Activated naive CD4-positive, alpha-beta T cell treated with anti-CD3 and anti-CD28 coated beads, Interleukin-2, amount 50 U/mL, for 16 hours (primary cell): ENCODE data around the gene ITGAX.

ENCODE experiments used
- DNase-seq: peaks from one replicate; pipeline ENCODE4 v3.0.0-alpha.2; 2020

ITGAX gene

DNA sequence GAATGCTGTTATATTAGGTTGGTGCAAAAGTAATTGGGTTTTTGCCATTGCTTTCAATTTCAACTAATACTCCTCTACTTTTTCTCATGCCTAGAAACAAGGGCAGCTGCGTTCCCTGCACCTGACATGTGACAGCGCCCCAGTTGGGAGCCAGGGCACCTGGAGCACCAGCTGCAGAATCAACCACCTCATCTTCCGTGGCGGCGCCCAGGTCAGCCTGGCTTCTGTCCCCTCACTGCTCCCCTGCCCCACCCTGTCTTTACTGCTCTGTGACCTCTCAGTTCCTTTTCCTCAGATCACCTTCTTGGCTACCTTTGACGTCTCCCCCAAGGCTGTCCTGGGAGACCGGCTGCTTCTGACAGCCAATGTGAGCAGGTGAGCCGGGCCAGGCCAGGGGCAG is 21.7 kb downstream of the ITGAX start:
- DNase-seq = no peak

DNA sequence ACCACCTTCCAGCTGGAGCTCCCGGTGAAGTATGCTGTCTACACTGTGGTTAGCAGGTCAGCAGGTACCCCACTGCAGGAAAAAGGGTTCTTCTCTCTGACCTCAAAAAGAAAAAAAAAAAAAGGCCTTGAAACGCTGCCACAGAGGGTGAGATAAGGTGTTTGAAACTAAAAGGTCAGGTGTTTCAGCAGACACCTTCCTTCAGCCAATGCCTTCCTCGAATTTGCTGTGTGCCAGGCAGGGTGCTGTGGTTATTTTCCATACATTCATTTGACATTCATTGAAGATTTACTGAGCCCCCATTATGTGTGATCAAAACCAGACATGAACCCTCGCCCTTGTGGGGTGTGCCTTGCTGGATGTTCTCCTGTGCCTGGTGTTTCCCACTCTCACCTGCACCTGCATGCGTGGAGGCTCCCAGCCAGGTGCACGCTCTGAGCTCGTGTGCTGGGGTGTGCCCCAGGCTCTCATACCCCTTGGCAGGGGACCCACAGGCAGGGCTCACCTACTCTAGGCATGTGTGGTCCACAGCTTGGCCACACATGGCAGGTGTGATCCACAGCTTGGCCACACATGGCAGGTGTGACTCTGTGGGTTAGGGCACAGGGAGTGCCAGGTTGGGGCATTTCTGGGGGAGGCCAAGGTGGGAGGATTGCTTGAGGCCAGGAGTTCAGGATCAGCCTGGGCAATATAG is 22.4 kb downstream of the ITGAX start:
- DNase-seq = no peak

DNA sequence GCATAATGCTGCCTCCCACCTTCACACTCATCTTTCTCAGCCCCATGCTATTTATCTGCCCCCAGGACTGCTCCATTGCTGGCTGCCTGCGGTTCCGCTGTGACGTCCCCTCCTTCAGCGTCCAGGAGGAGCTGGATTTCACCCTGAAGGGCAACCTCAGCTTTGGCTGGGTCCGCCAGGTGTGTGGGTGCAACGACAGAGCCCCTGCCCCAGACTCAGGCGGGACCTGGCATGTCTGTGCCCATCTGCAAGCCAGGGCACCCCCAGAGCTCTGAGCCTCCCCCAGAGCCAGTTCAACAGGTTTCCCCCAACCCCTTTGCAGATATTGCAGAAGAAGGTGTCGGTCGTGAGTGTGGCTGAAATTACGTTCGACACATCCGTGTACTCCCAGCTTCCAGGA is 25.2 kb downstream of the ITGAX start:
- DNase-seq = no peak

DNA sequence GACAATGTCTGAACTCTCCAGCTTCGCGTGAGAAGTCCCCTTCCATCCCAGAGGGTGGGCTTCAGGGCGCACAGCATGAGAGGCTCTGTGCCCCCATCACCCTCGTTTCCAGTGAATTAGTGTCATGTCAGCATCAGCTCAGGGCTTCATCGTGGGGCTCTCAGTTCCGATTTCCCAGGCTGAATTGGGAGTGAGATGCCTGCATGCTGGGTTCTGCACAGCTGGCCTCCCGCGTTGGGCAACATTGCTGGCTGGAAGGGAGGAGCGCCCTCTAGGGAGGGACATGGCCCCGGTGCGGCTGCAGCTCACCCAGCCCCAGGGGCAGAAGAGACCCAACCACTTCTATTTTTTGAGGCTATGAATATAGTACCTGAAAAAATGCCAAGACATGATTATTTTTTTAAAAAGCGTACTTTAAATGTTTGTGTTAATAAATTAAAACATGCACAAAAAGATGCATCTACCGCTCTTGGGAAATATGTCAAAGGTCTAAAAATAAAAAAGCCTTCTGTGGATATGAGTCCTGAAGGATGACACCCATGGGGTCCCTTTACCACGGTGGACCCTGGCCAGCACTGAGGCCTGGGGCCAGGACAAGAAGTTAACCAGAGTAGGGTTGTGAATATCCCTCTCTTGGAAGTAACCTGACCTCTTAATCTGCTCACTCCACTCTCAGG is 27.6 kb downstream of the ITGAX start:
- peak; percentile 61 for DNase-seq

DNA sequence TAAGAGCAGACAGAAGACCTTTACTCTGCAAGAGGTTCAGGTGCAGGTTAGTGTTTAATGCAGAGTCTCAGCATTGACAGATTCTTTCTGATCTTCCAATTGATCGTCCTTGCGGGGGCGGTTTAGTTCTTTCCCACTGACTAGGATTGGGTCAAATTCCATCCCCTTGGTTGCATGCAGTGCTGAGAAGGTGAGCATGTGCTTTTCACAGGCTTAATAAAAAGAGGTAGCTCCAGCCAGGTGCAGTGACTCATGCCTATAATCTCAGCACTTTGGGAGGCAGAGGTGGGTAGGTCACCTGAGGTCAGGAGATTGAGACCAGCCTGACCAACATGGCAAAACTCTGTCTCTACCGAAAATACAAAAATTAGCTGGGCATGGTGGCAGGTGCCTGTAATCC is 30.7 kb downstream of the ITGAX start:
- DNase-seq = no peak

DNA sequence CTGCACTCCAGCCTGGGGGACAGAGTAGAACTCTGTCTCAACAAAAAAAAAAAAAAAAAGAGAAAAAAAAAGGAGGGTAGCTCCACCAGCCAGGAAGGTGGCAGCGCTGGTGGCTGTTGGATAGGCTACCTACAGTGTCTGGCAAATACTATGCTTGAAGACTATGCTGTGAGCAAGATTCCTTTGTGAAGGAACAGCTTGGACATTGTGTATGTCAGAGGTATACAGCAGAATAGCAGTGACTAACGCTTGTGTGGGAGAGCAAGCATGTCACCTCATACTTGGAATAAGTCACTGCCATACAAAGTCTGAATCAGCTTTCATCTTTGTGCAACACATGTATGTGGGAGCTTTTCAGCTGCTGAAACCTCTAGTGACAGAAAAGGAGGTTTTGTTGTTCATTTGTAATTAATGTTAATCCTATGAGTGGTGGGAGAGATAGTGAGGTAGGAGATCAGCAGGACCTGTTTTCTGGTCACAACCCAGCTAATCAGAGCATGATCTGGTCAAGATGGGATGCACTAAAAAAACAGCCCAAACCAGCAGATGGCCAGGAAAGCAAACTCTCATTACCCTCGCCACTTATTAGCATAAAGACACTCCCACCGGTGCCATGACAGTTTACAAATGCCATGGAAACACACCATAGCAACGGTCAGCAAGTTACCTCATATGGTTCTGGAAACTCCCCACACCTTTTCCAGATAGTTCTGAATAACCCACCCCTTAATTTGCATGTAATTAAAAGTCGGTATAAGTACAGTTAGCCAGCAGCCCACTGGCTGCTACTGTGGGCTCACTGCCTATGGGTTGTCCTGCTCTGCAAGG is 31.4 kb downstream of the ITGAX start:
- DNase-seq = no peak

DNA sequence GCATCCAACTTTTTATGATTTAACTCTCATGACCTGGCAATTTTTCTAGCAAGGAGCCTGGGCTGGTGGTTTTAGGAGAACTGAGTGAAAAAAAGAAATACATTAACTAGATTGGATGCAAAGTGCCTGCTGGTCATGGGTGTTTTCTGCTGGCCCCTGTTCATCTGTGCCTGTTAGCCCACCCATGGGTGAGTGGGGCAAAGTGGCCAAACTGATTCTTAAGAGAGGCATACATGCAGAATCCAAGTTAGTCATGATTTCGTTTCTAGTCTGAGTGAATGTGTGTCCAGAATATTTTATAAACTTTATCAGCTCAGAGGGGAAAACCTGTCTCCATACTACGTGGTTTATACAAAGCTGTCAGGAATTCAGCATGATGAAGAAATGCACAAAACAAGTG is 33.6 kb downstream of the ITGAX start:
- no peak for DNase-seq

DNA sequence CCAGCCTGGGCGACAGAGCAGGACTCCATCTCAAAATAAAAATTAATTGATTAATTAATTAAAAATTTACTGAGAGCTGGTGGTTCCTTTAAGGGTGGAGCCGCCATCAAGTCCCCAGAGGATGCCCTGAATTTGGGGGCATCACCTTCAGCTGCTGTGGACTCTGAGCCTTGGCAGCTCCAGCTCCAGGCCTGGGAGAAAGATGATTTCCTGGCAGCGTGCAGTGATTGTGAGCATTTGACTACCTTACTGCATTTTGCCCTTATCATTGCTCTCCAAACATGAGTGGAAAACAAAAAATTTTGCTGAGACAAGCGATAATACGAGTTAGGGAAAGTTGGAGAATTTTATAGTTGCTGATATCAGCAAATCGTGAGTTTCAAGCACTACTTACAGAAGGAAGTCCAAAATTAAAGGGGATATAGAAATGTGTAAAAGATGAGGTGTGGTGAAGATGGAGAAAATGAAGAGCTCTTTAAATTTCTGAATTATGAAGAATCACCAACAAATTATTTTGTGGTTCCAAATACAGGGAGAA is 35.6 kb downstream of the ITGAX start:
- no peak for DNase-seq

DNA sequence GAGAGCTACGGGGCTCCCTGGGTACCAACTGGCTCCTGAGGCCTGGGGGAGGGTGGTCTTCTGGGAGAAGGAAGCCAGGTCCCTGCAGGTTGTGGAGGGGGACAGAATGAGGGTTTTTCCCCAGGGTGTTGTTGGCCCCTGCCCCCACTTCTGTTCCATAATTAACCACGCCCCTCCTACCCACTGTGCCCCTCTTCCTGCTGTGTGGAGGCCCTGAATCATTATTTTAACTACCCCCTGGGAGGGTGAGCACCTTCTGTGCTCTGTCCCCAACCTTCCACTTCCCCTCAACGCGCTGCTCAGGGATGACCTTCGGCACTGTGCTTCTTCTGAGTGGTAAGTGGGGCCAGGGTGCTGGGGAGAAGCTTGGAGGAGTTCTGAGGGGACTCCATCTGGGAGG is 38.1 kb downstream of the ITGAX start, which contains the start of gene ITGAD:
Gene ITGAD (plus strand): TSS at position 280 of the 400 bp plus-strand sequence. CDS start 26 bp downstream, at position 306.
- no peak for DNase-seq

DNA sequence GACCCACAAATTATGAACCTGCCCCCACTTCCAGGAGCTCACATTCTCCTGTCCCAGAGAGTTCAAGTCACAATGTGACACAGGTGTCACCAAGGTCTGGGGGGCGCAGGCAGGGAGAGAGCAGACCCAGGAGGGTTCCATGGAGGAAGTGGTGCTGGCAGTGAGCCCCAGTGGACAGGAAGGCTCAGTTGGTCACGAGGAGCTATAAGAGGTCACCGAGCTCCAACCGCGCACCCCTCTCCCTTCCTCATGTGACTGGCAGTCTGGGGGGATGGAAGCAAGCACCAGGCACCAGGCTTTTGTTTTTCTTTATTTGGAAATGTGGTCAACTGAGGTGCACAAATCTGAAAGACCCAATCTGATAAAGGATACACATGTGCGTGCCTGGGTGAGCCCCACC is 40.7 kb downstream of the ITGAX start:
- DNase-seq = no peak

DNA sequence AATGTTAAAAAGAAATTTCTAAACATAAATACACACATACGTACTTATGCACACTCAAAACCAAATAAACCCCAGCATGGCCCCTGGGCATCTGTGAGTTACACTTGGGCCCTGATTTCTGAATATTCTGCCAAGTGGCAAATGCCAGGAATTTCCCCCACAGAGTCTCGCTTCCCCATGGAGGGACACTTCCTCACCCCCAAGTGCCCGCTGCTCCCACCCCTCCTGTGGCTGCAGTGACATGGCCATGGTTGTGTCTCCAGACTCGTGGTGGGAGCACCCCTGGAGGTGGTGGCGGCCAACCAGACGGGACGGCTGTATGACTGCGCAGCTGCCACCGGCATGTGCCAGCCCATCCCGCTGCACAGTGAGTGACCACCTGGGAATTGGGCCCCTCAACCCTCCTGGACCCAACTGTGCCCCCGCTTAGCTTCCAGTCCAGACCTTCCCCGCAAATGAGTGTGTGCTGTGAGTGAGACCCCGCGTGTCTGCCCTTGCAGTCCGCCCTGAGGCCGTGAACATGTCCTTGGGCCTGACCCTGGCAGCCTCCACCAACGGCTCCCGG is 42.2 kb downstream of the ITGAX start:
- DNase-seq = no peak

DNA sequence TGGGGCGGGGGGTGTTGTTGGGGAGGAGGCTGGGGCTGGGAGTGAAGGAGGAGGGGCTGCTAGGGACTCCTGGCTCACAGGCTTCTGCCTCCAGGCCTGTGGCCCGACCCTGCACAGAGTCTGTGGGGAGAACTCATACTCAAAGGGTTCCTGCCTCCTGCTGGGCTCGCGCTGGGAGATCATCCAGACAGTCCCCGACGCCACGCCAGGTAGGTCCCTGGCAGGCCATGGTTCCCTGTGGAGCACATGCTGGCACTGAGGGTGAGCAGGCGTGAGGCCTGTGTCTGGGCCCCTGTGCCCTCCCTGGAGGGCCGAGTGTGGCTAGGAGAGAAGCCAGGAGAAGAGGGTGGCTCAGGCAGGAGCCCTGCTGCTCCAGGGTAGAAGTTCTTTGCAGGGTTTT is 42.7 kb downstream of the ITGAX start:
- DNase-seq = no peak

DNA sequence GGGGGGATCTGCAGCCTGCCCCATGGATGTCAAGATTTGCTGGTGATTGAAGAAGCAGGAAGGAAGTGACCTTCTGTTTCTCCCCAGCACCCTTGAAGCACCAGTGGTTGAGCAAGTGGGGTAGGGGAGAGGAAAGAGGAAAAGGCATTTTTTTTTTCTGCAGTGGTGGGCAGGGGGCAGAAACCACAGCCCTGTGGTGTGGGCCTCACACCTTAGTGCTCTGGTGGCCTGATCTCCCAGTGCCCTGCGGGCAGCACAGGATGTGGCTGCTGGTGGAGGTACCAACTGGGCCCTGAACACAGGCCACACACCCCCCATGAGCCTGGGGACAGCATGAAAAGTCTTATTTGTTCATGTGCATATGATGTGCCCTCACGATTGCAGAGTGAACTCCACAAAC is 45.2 kb downstream of the ITGAX start:
- no peak for DNase-seq

DNA sequence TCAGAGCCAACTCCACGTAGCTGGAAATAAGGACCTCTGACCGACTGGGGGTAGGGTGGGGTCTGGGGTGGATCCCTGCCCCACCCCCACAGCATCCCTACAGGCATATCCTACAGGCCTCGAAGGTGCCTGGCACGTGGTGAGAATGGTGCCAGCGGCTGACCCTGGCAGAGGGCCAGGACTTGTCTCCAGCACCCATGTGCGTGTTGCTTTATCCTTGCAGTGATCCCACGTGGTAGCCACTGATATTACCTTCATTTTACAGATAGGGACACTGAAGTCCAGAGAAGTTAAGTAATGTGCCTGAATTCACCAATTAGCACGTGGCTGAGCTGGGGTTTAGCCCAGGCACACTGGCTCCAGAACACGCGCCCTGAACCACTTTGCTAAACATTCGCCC is 46.5 kb downstream of the ITGAX start:
- no peak for DNase-seq

DNA sequence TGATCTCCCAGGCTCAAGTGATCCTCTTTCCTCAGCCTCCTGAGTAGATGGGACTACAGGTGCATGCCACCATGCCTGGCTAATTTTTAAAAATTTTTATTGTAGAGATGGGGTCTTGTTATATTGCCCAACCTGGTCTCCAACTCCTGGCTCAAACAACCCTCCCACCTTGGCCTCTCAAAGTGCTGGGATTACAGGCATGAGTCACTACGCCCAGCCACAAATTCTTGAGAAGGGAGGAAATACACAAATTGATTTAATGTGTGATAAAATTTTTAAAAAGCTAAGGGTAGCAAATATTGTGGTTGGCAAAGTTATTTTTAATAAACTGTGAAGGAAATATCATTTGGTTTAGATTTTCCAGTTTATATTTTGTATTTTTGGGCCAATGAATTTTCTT is 47.7 kb downstream of the ITGAX start:
- no peak for DNase-seq

DNA sequence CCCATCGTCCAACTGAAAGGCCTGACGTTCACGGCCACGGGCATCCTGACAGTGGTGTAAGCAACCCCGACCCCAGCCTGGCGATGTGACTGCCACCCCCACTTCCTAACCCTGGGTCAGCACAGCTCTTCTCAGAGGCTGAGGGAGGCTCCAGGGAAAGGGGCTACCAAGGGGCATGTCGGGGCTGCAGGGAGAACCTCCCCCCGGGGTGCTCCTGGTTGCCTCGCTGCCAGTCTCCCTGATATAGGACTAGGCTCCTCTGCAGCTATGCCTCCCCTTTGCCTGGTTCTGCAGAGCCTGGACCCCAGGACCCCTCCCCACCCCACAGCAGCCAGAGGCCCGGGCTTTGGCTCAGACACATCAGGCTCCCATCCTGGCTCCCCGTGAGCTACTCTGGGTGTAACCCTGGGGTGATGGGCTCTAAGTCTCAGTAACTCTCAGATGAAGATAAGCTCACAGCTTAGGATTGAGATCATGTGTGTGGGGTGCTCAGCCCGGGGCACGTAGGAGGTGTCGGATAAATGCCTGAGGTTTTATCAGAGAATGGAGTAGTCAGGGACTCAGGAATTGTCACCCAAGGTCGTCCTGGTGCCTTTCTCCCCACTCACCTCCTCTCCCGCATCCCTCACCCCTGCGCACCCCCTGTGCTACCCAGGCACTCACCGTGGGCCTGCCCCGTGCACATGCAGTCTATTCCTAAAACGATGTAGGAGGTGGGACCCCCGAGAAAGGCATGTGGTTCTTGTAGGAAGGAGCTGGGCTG is 48.8 kb downstream of the ITGAX start:
- no peak for DNase-seq

DNA sequence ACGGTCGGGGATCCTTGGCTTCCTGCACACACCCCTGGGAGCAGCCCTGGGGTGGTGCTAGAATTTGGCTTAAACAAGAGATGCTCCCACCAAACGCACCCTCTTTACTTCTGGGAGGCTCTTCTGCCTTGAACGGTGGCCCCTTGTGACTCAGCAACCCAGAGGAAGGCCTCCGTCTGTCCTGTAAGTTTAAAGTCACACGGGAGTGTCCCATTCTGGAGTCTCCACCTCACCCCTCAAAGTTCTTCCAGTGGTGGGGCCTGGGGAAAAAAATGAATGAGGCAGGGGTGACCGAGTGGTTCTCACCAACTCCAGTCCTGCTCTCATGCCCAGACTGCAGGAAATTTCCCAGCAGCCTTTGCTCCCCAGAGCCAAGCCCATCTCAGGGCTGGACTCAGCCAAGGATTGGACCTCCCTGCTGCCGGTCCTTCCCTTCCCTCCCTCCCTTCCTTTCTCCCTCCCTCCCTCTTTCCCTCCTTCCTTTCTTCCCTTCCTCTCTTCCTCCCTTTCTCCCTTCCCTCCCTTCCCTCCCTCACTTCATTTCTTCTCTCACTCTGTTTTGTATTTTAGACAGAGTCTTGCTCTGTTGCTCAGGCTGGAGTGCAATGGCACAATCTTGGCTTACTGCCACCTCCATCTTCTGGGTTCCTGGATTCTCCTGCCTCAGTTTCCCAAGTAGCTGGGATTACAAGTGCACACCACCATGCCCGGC is 49.5 kb downstream of the ITGAX start:
- DNase-seq = no peak

DNA sequence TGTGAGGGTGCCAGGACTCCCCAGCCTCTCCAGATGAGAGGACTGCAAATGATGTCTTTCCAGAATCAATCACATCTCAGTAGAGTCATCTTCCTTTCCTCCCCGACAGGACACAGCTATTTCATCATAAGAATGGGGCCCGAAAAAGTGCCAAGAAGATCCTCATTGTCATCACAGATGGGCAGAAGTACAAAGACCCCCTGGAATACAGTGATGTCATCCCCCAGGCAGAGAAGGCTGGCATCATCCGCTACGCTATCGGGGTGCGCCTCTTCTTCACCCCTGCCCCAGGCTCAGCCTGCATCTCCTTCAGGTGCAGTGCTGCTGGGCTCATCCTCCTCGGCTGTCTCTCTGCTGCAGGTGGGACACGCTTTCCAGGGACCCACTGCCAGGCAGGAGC is 52.4 kb downstream of the ITGAX start:
- no peak for DNase-seq

DNA sequence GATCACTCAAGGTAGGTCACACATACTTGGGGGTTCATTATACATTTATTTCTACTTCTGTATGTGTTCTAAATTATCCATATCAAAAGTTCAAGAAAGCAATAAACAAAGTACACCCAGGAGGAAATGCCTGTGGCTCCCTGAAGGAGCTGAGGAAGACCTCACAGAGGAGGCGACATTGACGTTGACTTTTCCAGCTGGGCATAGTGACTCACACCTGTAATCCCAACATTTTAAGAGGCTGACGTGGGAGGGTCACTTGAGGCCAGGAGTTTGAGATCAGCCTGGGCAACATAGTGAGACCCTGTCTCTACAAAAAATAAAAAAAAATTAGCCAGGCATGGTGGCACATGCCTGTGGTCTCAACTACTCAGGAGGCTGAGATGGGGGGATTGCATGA is 54.5 kb downstream of the ITGAX start:
- no peak for DNase-seq

DNA sequence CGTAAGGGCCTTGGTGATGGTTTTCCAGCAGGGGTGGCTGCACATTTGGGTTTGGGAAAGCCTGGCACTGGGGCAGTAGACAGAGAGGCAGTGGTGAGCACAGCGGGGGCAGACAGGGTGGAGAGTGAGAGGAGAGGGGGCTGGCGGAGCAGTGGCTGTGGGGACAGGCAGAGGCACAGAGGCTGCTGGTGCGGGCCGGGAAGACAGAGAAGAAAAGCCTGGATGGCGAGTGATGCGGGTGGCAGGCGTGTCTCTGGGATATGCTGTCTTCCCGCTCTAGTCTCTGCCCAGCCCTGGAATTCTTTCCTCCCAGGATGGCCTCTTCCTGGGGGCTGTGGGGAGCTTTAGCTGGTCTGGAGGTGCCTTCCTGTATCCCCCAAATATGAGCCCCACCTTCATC is 55.1 kb downstream of the ITGAX start:
- no peak for DNase-seq

DNA sequence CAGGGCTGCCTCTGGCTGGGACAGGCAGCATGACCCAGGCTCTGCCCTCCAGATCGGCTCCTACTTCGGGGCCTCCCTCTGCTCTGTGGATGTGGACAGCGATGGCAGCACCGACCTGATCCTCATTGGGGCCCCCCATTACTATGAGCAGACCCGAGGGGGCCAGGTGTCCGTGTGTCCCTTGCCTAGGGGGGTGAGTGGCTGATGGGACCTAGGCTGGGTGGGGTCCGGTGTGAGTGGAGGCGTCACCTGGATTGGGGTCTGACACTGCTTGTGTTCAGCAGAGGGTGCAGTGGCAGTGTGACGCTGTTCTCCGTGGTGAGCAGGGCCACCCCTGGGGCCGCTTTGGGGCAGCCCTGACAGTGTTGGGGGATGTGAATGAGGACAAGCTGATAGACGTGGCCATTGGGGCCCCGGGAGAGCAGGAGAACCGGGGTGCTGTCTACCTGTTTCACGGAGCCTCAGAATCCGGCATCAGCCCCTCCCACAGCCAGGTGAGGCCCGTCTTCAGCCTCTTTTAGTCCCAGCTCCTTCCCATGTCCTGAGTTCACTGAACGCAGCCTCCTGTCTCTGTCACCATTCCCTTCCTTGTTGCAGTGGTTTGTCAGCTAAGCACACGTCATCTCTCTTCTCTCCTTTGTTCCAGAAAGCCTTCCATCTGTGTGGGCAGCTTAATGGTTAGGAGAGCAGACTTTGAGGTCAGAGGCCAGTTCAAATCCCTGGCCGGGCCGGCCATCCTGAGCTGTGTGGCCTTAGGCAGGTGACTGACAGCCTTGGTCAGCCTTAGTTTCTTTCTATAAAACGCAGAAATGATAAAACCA is 56.3 kb downstream of the ITGAX start:
- DNase-seq = no peak
